ENCODE data around the gene HNRNPH1.
"Not testable (repeated sequence)": the region's sequence is repeated elsewhere in the genome, so short reads cannot be mapped to it uniquely, and the experiment has no call there.

HNRNPH1 gene

DNA sequence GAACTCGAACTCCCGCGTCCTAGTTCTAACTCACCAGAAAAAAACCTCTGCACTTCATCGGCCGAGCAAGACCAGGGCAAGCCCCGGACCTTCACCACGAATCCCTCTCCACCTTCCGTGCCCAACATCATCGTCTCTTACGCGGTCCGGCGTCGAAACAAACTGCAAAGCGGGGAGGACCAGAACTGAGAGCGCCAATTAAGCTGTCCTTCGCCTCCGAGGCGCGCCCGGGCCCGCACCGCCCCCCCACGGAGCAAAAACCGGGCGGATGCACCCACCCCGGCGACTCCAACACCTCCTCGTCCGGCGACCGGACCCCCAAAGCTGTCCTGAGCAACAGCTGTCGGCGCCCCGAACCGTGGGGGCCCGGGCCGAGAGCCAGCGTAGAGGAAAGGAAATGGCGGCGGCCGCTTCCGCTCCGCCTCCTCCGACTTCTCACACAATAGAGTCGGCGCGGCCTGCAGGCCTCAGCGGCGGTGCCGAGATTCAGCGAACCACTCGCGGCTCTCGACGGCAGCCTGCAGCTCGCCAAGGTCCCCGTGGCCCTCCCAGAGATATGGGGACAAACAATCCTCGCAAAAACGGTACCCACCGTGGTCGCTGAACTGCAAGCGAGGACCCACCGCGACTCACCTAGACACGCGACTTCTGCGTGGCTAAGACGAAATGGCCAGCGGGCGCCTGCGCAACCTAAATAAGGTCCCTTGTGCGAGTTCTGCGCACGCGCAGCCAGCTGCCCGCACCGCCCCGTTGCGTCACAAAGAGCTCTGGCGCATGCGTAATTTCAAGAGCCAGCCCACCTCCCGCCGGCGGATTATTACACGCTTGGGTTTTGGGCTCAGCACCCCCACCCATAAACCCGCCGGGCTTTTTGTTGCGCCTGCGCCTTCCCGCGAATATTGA lies at the start of gene HNRNPH1:
HNRNPH1 (minus strand) TSS at position 669 of the 903 bp plus-strand sequence; CDS start at position 131, 538 bp downstream.
- Mint-ChIP-seq H3K4me3 (peak within 1 kb of the TSS; percentile 98), H3K27ac (peak within 1 kb of the TSS; percentile 99), H3K27me3 (no peaks in the 10 kb centered on the region), H3K36me3 (ENCODE audit: low read depth) (peaks cover 53% of the 10 kb centered on the region), H3K4me1 (ENCODE audit: low read depth) (peaks cover 55% of the 10 kb centered on the region), H3K9me3 (no peaks in the 10 kb centered on the region)

- Mint-ChIP-seq H3K9me3 (no peaks in the 10 kb centered on the region), H3K4me1 (ENCODE audit: low read depth) (no peaks in the 10 kb centered on the region), H3K27ac (no peak overlapping the region), H3K36me3 (ENCODE audit: low read depth) (peaks cover 3% of the 10 kb centered on the region), H3K4me3 (no peak overlapping the region), H3K27me3 (no peaks in the 10 kb centered on the region)
Observed at GRCh38 chr5:179668391-179668790, 44.9 kb upstream of the HNRNPH1 start.

GRCh38 chr5:179661647-179662046 lies 38.2 kb upstream of the HNRNPH1 start:
- not testable (repeated sequence) for H3K27ac Mint-ChIP-seq; H3K27me3 Mint-ChIP-seq; H3K4me3 Mint-ChIP-seq; H3K9me3 Mint-ChIP-seq; H3K36me3 Mint-ChIP-seq (ENCODE audit: low read depth); H3K4me1 Mint-ChIP-seq (ENCODE audit: low read depth)

DNA sequence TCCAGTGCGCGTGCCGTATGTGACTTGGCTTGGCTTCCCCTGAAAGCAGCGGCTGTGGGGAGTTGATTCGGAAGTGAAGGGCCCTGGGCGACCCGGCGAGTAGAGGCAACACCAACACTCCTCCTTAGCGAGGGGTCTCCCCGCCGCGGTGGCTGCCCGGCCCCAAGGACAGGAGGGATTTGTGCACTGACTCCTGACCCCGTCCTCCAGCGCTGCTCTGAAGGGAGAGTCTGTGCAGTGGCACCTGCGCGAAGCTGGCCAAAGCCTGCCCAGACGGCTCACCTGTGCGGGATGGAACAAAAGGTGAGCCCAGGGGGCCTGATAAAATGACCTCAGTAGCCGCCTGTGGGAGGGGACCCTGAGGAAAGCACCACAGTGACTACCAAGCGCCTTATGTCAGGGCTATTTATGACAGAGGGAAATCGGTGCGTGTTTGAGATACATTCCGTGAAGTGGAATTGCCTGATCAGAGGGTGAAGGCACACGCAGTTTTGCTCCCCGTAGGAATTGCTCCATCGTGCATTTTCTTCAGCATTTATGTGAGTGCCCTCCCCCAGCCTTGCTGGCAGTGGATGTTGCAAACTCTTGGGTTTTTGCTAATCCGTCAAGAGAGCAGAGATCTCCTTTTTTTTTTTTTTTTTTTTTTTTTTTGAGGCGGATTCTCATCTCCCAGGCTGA lies 34.8 kb upstream of the HNRNPH1 start:
- not testable (repeated sequence) for H3K27me3 Mint-ChIP-seq; H3K9me3 Mint-ChIP-seq; H3K36me3 Mint-ChIP-seq (ENCODE audit: low read depth); H3K27ac Mint-ChIP-seq; H3K4me1 Mint-ChIP-seq (ENCODE audit: low read depth)
- peak overlapping the region; percentile 78 for H3K4me3 Mint-ChIP-seq

DNA sequence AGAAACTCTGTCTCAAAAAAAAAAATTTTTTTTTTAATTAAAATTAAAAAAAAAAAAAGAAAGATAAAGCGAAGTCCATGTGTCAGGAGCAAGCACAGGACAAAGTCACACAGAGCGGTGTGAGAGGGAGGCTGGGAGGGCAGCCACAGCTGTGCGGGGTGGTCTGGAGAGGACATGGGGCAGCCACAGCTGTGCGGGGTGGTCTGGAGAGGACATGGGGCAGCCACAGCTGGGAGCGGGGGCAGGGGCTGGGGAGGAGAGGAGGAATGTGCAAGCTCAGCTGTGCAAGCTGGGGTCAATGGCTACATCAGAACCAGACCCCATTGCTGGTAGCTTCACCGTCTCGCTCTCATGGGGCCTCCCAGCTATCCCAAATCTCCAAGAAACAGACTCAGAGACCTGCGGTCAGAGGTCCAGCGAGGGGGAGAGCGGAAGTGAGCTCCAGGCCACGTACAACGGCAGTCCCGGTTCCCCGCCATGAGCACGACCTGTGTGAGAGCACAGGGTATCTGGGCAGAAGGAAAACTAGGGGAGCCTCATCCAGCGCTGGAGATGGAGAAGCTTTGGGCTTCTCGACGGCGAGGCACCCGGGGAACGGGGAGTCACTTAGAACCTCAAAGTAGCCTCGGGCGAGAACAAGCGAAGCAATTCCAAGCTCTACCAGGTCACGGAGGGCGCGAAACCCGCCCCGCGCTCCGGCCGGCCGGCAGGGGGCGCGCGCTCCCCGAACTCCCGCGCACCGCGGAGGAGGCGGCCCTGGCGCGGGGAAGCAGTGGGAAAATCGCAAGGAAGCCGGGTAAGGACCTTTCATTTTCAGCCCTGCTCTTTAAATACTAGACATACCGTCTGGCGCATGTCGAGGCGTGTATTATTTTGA lies 34.1 kb upstream of the HNRNPH1 start:
- H3K9me3 Mint-ChIP-seq; H3K36me3 Mint-ChIP-seq (ENCODE audit: low read depth); H3K4me1 Mint-ChIP-seq (ENCODE audit: low read depth); H3K27ac Mint-ChIP-seq; H3K4me3 Mint-ChIP-seq; H3K27me3 Mint-ChIP-seq: not testable (repeated sequence)

DNA sequence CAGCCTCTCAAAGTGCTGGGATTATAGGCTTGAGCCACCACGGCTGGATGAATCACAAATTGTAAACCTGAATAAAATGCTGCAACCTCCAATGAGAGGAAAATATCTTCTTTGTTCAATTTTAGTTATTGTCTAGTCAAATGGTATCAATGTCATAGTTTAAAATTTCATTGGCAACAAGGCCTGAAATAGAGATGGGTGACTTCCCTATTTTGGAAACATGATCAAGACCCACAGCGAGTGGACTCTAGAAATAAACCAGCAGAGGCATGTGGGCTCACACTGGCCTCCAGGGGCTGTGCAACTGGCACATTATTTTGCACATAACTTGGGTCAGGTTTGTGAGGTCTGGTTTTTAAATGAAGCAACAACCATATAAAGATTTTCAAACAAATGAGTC lies 29.7 kb upstream of the HNRNPH1 start:
- H3K9me3 Mint-ChIP-seq; H3K4me3 Mint-ChIP-seq; H3K36me3 Mint-ChIP-seq (ENCODE audit: low read depth); H3K27me3 Mint-ChIP-seq; H3K4me1 Mint-ChIP-seq (ENCODE audit: low read depth); H3K27ac Mint-ChIP-seq: not testable (repeated sequence)

DNA sequence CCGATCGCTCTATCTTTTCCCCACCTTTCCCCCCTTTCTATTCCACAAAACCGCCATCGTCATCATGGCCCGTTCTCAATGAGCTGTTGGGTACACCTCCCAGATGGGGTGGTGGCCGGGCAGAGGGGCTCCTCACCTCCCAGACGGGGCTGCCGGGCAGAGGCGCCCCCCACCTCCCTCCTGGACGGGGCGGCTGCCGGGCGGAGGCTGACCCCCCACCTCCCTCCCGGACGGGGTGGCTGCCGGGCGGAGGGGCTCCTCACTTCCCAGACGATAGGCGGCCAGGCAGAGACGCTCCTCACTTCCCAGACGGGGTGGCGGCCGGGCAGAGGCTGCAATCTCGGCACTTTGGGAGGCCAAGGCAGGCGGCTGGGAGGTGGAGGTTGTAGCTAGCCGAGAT lies 26.8 kb upstream of the HNRNPH1 start:
- H3K9me3 Mint-ChIP-seq; H3K4me1 Mint-ChIP-seq (ENCODE audit: low read depth); H3K4me3 Mint-ChIP-seq; H3K27ac Mint-ChIP-seq; H3K36me3 Mint-ChIP-seq (ENCODE audit: low read depth); H3K27me3 Mint-ChIP-seq: not testable (repeated sequence)

DNA sequence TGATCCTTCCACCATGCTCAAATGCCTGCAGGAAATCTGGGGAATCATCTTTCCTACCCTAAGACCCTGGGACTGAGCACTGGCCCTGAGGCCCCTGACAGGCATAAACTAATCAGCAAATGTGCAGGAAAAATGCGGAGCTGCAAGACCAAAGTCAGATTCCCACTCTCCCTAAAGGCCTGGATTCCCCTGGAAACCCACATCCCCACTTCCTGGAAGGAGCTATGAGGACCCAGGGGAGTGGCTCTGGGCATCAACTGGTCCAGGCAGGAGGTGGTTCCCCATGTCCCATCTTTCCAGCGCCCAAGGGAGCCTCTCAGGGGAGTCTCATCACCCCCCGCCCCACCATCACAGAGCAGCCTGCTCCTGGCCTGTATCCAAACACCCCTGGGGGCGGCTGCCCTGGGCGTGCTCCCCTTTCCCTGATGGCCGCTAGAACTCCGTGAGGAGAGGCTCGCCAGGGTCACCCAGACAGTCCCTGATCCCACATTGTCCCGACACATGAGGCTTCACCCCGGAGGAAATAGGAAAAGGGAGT lies 25.8 kb upstream of the HNRNPH1 start:
- H3K4me3 Mint-ChIP-seq; H3K27ac Mint-ChIP-seq; H3K4me1 Mint-ChIP-seq (ENCODE audit: low read depth); H3K27me3 Mint-ChIP-seq; H3K36me3 Mint-ChIP-seq (ENCODE audit: low read depth); H3K9me3 Mint-ChIP-seq: not testable (repeated sequence)

DNA sequence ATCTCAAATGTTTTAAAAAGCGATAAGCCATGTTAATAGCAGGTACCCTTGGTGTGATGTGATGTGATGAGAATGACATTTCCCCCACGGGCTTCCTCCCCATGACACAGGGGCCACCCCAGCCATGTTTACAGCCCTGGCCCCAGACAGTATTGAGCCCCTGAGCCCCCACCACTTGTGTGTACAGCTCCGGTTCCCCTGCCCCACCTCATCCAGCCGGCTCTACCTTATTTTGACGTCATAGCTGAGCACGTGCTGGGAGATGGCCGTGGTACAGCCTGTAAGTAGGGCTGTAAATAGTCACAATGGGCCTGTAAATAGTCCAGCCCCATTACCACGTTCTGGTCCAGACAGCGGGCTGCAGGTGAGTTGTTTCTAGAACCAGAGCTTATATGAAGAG lies 24.9 kb upstream of the HNRNPH1 start:
- Mint-ChIP-seq H3K4me1 (ENCODE audit: low read depth) (no peaks in the 10 kb centered on the region), H3K27ac (no peak overlapping the region), H3K36me3 (ENCODE audit: low read depth) (no peaks in the 10 kb centered on the region), H3K4me3 (no peak overlapping the region), H3K27me3 (no peaks in the 10 kb centered on the region), H3K9me3 (no peaks in the 10 kb centered on the region)

GRCh38 chr5:179644766-179645165 lies 21.3 kb upstream of the HNRNPH1 start:
- not testable (repeated sequence) for H3K27ac Mint-ChIP-seq; H3K36me3 Mint-ChIP-seq (ENCODE audit: low read depth)

GRCh38 chr5:179643141-179643920 lies 19.9 kb upstream of the HNRNPH1 start:
- H3K9me3 Mint-ChIP-seq; H3K27ac Mint-ChIP-seq; H3K4me3 Mint-ChIP-seq; H3K36me3 Mint-ChIP-seq (ENCODE audit: low read depth); H3K4me1 Mint-ChIP-seq (ENCODE audit: low read depth); H3K27me3 Mint-ChIP-seq: not testable (repeated sequence)

More at GRCh38 chr5:179644766-179645165, 21.3 kb upstream of the HNRNPH1 start:
- H3K4me3 Mint-ChIP-seq; H3K27me3 Mint-ChIP-seq; H3K9me3 Mint-ChIP-seq; H3K4me1 Mint-ChIP-seq (ENCODE audit: low read depth): not testable (repeated sequence)

- not testable (repeated sequence) for H3K27ac Mint-ChIP-seq; H3K9me3 Mint-ChIP-seq; H3K4me3 Mint-ChIP-seq; H3K4me1 Mint-ChIP-seq (ENCODE audit: low read depth); H3K27me3 Mint-ChIP-seq; H3K36me3 Mint-ChIP-seq (ENCODE audit: low read depth)
Observed at GRCh38 chr5:179642626-179643025, 19.2 kb upstream of the HNRNPH1 start.

DNA sequence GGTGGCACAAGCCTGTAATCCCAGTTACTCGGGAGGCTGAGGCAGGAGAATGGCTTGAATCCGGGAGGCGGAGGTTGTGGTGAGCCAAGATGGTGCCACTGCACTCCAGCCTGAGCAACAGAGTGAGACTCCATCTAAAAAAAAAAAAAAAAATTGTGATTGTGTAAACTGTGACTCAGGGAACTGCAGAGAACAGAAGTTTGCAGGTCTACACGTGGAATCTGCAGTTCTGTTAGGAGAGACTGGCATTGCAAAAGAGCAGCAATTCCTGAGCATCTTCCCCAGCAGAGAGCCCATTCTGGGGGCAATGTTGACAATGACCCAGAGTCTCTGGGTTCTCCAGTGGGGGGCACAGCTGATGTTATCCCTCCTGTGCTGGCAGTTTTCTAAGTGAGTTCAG lies 18.3 kb upstream of the HNRNPH1 start:
- H3K36me3 Mint-ChIP-seq (ENCODE audit: low read depth); H3K4me1 Mint-ChIP-seq (ENCODE audit: low read depth); H3K27ac Mint-ChIP-seq; H3K9me3 Mint-ChIP-seq; H3K4me3 Mint-ChIP-seq; H3K27me3 Mint-ChIP-seq: not testable (repeated sequence)

DNA sequence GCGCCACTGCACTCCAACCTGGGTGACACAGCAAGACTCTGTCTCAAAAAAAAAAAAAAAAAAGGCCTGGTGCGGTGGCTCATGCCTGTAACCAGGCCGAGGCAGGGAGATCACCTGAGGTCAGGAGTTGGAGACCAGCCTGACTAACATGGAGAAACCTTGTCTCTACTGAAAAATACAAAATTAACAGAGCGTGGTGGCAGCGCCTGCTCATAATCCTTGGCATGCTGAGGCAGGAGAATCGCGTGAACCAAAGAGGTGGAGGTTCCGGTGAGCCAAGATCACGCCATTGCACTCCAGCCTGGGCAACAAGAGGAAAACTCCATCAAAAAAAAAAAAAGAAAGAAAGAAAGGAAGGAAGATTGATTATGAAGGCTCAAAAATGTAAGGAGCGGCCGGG lies 15.8 kb upstream of the HNRNPH1 start:
- H3K27me3 Mint-ChIP-seq; H3K9me3 Mint-ChIP-seq; H3K27ac Mint-ChIP-seq; H3K36me3 Mint-ChIP-seq (ENCODE audit: low read depth); H3K4me3 Mint-ChIP-seq; H3K4me1 Mint-ChIP-seq (ENCODE audit: low read depth): not testable (repeated sequence)
